GM20000 (cell line): Measurements from ENCODE around the gene ARL14EP.

Experiments used
- DNase-seq: peaks from one replicate; pipeline ENCODE4 v3.0.0; 2012; ENCODE audit warnings: low spot score
- TF ChIP-seq, protein P1 (sequence below): IDR thresholded peaks from 2 replicates; pipeline ENCODE4 v1.5.1; 2012; ENCODE audit warnings: mild to moderate bottlenecking, control low read depth; ENCODE audit errors: extremely low read depth, missing control alignments

ARL14EP gene

DNA sequence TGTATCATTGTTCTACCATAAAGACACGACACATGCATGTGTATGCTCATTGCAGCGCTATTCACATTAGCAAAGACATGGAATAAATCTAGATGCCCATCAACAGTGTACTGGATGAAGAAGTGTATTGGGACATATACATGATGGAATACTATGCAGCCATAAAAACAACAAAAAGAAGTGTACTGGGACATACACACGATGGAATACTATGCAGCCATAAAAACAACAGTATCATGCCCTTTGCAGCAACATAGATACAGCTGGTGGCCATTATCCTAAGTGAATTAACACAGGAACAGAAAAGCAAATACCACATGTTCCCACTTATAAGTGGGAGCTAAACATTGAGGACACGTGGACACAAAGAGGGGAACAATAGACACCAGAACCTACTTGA is 22.7 kb downstream of the ARL14EP start:
- TF ChIP-seq, protein P1, sequence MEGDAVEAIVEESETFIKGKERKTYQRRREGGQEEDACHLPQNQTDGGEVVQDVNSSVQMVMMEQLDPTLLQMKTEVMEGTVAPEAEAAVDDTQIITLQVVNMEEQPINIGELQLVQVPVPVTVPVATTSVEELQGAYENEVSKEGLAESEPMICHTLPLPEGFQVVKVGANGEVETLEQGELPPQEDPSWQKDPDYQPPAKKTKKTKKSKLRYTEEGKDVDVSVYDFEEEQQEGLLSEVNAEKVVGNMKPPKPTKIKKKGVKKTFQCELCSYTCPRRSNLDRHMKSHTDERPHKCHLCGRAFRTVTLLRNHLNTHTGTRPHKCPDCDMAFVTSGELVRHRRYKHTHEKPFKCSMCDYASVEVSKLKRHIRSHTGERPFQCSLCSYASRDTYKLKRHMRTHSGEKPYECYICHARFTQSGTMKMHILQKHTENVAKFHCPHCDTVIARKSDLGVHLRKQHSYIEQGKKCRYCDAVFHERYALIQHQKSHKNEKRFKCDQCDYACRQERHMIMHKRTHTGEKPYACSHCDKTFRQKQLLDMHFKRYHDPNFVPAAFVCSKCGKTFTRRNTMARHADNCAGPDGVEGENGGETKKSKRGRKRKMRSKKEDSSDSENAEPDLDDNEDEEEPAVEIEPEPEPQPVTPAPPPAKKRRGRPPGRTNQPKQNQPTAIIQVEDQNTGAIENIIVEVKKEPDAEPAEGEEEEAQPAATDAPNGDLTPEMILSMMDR = no peak
- no peak for DNase-seq

DNA sequence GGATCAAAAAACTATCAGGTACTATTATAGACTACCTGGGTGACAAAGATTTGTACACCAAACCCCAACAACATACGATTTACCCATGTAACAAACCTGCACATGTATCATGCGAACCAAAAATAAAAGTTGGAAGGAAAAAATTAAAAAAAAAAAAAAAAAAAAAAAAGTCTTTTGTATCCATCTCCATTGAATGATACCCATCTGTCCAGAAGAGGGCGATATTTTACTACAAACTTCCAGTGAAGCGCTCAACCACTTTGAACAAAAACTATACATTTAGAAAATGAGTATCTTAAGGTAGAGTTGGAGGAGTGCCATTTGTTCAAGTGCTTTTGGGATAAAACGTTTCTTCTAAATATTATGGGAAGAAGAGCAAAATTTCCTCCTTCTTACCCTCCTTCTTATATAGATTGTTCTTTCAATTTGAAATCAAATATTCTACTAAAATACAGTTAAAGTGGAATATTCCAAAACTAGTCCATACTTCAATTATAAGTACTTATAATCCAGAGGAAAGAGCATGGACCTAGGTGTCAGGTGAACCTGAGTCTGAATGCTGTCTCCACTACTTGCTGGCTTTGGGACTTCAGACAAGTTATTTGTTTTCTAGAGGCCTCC is 23.3 kb downstream of the ARL14EP start:
- peak; percentile 30 for DNase-seq
- TF ChIP-seq, protein P1 = peak; percentile 18

DNA sequence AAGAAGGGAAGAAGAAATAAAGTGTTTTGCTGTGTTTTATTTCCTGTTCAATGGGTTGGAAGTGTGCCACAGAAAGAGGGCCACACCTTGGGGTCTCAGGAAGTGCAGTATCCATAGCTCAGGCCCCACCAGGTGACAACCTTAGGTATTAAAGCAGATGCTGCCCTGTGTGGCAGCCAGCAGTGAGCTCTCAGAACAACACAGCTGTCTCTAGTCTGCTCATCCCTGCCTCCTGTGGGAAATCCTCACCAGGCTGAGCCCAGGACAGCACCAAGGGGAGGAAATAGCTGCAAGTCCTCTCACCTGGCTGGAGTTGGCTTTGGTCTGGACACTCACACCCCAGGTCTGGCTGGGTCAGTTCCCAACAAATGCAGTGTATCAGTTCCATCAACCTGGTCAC is 25.1 kb downstream of the ARL14EP start:
- TF ChIP-seq, protein P1 = no peak
- no peak for DNase-seq

DNA sequence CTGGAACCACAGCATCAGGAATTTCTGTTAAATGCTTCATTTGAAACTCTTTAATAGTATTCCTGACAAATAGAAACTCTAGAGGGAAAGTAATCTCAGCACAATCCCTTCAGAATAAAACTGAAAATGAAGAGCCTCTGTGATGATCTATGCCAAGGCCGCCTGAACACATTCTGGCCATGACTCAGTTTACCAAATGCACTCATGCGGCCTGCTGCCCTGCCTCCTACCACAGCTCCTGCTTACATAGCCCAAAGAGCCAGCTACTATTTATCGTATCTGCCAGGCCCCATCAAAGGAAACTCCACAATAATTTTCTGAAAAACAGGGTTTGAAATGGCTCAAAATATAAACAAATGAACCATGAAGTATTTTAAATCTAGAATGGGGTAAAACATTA is 27.0 kb downstream of the ARL14EP start:
- DNase-seq = no peak
- TF ChIP-seq, protein P1 = no peak

DNA sequence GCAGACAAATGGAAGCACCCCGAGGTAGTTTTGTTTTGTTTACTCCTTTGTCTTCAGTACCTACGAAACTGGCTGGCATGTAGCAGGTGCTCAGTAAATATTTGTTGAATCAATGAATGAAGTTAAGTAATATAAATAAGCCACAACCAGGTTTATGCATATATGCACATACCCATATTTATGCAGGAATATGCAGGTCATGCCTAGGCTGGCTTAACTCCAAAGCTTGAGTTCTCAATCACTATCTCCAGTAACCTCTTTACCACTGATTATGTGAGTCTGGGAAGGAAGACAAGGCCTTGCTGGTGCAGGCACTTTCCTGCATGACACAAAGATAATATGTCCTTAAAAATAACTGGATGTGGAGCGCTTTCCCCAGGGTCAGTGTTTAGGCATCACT is 27.5 kb downstream of the ARL14EP start:
- DNase-seq = no peak

DNA sequence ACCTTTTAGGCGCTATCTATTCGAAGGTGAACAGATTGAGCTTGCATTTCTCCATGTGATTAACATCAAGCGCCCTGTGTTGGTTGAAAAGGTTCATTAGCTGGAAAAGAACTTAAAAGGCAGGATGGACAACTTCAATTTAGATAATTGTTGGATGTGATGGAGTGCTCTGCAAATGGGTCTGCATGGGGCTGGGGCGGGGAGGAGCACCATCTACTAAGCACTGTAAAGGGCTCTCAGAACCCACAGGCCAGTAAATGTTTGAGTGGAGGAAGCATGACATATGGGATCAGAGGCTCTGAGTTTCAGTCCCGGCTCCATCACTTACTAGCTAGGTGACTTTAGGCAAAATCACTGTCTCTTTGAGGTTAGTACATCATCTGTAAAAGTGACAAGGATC is 28.2 kb downstream of the ARL14EP start:
- TF ChIP-seq, protein P1 = no peak
- DNase-seq = no peak

More for the DNA sequence above, 27.5 kb downstream of the ARL14EP start:
- TF ChIP-seq, protein P1 = no peak

DNA sequence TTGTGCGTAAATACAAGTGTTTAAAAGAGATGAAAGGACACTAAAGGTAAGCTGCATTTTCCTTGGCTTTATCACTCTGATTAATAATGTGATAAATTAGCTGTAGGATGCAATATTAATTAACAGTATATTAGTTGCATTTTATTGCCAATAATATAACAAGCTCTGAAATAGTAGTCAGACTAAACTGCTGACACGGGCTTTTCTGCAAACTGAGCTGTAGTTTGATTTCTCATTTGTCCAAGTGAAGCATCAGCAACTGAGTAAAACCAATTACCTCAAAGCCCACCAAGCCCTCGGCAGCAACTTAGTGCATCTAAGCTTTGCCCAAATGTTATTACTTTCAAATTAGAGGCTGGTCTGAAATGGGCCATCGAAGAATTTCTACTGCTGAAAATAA is 33.5 kb downstream of the ARL14EP start:
- TF ChIP-seq, protein P1 = no peak
- no peak for DNase-seq
